HTERT RPE-1 (cell line): ENCODE results near the gene HDAC3.

Source experiments
- in situ Hi-C: fragments of 300-500 bp; cut with MboI; formaldehyde crosslinking; loops from 4 replicates; pipeline ENCODE4 v1.14.3; 2020; ENCODE audit warnings: low sequenced_read_pairs

The HDAC3 gene

DNA sequence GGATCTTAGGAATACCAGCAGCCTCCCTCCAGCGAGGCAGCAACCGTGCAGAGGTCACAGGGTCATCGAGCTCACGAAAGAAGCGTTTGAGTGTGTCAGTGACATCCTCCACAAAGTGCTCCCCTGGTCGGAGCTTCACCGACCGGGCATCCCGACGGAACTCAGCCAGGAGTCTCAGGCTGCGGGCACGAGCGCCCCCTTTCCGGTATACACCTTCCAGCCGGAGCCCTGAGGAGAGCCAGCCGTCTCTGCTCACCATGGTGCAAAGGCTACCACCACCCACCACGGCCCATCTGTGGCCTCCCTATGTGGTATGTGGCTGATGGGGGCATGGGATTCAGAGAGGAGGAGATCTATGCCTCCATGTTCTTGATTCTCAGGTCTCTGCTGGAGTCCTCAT lies 25.4 kb upstream of the HDAC3 start:
- in situ Hi-C loops = no loop called here

DNA sequence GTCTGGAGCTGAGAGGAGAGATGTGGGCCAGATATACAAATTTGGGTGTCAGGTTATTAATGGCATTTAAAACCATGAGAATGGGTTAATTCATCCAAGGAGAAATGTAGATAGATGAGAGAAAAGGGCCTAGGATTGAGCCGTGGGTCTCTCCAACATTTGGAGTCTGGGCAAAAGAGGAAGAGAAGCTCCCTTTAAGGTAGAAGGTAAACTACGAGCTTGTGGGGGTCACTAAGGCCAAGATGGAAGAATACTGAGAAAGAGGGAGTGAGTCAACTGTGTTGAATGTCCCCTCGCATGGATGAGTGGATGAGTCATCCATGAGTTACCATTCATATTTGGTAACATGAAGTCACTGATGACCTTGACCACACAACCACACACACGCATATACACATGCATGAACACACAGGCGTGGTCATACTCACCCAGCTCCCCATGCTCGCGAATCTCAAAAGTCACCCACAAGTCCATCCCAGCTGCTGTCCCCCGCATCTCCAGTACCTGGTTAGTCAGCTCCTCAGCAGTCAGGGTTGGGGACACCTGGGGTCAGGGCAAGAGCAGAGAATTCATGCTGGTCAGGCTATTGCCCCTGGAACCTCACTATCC lies 21.4 kb upstream of the HDAC3 start:
- in situ Hi-C loops = no loop called here

DNA sequence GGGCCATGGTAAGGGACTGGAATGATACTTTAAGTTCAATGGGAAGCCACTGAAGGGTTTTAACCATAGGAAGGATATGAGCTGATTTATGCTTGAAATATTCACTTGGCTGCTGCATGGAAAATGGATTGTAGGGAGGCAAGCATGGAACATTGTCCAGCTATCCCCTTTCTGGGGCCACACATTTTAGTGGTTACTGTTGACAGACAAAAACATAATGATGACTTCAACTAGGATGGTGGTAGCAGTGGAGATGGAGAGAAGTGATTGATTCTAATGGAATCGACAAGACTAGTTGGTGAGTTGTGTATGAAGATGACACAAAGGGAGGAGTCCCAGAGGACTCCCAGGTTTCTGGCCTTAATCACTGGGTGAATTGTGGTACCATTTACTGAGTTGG lies 20.8 kb upstream of the HDAC3 start:
- in situ Hi-C loops = no loop called here

DNA sequence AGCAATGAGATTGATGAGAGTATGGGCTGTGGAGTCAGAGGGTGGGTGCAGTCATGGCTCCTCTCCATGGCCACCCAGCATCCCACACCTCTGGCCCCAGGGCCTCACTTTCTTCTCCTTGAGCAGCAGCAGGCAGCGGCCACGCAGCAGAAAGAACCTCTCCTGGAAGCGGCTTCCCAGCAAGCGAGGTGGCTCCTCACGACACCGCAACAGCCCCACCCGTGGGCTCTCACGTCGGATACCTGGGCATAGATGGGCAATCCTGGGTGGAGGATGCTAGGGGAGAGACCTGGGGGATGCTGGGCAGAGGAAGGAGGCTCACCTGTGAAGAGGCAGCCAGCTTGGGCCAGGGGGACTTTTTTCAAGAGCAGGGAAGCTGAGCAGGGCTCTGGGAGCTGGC lies 19.7 kb upstream of the HDAC3 start:
- in situ Hi-C loops = no loop called here

DNA sequence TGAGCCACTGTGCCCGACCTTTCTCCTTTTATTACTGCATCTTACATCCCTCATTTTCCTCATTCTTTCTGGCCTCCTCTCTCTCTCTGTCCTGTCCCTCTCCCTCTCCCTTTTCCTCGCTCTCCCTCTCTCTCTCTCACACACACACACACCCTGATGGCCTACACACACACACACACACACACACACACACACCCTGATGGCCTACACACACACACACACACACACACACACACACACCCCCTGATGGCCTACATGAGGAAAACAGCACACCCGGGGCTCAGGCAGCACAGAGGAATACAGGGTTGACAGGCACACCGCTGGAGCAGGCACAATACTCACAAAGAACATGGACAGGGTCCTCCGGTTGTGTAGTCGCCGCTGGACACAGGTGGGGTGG lies 18.4 kb upstream of the HDAC3 start:
- in situ Hi-C loops = no loop called here

DNA sequence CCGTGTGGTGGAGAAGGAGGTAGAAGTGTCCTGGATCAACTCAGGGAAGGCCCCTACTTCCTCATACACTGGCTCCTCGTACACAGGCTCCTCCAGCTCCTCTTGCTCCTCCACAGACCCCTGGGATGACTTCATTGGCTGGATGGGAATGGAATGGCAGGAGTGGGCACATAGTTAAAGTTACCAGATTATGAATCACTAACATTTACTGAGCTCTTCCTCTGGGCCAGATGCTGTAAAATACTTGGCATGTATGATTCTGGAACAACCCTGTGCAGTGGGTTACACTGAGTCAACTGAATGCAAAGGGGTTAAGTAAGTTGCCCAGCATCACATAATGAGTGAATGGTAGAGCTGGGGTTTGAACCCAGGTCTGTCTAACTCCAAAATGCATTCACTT lies 17.6 kb upstream of the HDAC3 start:
- in situ Hi-C loops = no loop called here

DNA sequence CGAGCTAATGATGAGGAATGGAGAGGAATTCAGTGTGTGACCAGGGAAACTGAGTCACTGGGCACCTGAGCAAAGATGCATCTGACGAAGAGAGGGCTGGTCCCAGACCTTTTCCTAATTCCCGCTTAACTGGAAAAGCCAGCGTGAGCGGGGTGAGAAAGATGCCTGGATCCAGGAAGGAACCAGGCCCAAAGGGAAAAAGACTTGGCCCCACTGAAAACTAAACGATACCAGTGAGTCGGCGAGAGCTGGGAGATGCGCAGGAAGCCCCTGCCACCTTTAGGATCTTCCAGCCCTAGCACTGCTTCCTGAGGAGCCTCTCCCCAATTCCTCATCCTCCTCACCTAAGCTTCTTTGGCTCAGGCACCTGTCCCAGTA lies 15.1 kb upstream of the HDAC3 start:
- in situ Hi-C loops = no loop called here

DNA sequence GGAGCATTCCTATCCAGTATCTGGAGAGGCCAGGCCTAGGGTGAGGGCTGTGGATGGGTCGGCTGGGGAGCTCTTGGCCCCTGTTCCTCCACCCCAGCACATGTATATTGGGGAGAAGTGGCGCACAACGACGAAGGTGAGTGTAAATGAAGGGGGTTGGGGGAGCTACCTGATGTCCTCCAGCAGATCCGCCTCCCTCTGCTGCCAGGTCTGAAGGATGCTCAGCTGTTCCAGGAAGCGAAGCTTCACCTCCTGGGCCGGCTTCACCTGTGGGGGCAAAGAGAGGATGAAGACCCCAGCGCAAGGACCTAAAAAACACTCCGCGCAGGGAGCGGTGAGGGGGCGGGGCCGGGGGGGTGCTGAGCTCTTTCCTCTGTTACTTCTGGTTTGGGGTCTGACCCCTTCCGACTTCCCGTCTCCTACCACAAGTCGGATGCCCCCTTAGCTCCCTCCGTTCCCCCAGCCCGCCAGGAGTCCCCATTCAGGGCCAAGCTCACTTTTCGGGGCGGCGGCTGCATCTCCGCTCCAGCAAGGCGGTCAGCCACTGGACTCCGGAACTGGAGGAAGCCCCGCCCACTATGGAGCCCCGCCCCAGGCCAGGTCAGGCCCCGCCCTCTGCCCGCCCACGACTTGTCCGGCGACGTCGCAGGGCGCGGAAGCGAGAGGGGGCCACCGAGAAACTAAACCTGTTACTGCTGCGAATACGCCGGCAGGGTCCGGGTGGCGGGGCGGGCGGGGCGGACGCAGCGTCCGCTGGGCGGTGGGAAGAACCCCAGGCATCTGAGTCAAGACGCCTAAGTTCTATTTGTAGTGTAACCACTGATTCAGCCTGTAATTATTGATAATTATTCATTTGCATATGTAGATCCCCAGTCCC lies 14.4 kb upstream of the HDAC3 start, which contains the start of gene FCHSD1:
Gene FCHSD1 (minus strand): TSS at position 568 of the 877 bp plus-strand sequence. CDS start 50 bp downstream, at position 518.
- in situ Hi-C loops = no loop called here

DNA sequence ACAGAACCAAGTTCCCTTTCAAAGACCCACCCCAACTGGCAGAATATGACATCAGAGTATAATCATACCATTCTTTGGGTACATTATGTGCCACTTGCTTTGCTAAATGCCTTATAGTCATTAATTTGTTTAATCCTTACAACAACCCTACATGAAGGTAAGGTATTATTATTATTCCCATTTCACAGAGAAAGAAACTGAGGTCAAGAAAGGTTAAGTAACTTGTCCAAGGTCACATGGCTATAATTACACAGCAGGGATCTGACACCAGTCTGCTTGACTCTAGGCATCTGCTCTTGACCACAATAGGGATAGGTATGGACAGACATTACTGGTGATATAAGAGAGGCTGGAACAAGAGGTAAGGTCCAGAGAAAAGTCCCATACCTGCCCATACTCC lies 13.3 kb upstream of the HDAC3 start:
- in situ Hi-C loops = no loop called here

DNA sequence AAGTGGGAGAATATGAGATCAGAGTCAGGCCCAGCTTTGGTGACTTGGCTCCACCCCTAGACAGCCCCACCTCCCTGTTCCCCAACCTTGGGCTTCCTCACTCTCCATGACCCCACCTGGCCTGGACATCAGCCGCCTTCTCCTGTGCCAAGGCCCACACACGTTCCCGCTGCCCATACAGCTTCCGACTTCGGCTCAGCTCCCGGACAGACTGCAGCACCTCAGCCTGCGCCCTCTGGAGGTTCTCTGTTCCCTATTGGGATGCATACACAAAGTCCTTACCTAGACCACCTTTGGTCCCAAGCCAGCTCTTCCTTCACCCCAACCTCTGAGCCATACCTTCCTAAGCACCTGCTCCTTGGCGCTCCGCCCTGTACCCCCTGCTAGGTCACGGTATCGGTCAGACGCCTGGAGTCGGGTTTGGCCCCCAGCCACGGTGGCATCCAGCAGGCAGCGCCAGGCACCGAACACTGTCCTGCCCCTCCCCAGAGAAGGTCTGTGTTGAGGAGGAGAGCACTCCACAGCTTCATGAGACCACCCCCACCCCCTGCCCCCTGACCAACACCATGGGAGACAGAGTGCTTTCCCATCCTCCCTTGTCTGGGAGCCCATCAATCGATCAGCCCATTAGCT lies 12.5 kb upstream of the HDAC3 start:
- in situ Hi-C loops = no loop called here

DNA sequence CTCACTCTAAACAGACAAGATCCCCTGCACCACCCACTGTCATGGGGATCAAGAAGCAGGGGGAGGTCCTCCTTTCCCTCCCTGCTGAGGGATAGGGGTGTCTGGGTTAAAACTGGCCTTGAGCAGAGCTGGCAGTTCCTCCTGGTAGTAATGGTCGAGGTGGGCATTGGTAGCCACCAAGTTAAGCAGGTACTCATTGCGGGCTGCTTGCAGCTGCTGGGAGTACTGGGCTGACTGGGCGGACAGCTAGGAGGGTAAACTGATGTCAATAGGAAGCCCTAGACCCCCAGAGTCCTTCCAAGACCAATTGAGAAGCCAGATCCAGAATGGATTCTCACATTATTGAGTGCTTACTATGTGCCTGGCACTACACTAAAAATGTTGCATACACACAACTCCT lies 11.2 kb upstream of the HDAC3 start:
- in situ Hi-C loops = no loop called here

DNA sequence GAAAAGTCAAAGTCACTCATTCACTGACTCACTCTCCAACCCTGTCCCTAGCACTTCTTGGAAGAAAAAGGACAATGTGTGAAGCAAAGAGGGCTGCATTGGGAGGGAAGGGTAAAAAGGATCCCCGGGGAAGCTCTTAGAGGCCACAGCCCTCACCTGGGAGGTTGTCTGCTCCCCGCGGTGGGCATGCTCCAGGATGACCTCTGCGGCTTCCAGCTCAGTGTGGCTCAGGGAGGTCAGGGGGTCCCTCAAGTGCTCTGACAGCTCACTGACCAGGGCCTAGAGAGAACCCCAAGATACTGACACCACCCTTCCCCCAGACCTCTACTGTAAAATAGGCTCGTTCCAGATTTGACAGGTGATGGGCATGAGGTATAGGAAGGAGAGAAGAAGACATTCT lies 10.6 kb upstream of the HDAC3 start:
- in situ Hi-C loops = no loop called here

DNA sequence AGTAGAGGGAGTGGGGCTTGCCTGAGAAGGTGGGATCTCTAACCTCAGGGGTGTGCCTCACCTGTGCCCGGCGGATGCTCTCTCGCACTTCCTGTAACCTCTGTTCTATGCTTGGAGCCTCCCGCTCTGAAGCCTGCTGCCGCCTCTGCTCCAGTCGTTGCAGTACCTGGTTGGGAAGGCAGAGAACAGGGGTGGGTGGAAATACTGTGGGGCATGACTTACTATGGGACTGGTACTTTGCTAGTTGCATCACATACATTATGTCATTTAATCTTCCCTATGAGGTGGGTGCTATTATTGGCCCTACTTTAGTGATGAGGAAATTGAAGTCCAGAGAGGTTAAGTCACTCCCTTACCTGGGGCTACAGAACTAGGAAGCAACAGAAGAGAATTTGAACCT lies 9.4 kb upstream of the HDAC3 start:
- in situ Hi-C loops = no loop called here

DNA sequence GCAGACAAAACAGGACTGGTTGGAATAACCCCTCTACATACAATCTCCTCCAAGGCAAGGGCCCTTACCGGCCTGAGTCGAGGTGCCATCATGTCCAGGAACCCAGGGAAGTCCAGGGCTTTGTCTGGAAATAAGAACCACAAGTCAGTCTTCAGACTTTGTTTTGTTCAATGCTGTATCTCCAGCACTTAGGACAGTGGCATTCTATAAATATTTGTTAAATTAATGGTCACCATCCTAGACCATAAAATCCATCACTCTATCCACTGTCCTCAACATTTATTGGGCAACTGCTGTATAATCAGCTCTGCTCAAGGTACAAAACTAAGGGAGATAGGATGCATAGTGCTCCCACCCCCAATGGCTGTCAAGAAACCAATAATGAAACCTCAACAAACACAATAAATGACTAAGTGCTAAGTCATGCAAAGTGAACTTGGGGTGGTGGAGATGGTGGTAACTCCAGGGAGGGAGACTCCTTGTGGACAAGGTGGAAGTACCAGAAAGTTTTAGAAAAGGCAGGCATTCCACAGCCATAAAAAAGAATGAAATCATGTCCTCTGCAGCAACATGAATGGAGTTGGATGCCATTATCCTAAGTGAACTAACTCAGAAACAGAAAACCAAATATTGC lies 5.1 kb upstream of the HDAC3 start:
- in situ Hi-C loops = no loop called here

DNA sequence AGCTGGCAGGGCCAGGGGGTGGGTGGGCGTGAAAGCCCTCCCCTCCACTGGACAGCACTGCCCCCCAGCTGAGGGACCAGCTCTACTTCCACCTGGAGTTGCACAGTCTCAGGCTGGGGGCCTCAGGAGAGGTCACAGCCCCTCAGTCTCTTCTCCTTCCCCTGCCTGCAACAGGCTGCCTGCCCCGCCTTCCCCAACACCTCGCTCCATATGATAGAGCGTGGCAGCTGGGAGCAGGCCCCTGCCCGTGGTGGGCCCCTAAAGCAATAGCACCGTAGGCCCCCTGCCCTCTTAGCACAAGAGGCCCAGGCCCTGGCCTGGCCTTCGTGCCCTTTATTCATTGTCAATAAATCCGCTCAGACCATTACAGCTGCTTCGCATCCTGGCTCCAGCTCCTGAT lies 4.0 kb upstream of the HDAC3 start:
- in situ Hi-C loops = no loop called here

DNA sequence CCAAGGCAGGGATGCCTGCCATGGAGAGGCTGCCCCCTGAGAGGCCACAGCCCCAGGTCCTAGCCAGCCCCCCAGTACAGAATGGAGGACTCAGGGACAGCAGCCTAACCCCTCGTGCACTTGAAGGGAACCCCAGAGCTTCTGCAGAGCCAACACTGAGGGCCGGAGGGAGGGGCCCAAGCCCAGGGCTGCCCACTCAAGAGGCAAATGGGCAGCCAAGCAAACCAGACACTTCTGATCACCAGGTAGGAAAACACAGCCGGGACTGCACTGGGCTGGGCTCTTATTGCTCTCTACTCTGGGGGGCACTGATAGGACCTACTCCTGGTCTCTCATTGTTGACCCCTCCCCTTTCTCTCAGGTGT lies 3.4 kb upstream of the HDAC3 start:
- in situ Hi-C loops = no loop called here

DNA sequence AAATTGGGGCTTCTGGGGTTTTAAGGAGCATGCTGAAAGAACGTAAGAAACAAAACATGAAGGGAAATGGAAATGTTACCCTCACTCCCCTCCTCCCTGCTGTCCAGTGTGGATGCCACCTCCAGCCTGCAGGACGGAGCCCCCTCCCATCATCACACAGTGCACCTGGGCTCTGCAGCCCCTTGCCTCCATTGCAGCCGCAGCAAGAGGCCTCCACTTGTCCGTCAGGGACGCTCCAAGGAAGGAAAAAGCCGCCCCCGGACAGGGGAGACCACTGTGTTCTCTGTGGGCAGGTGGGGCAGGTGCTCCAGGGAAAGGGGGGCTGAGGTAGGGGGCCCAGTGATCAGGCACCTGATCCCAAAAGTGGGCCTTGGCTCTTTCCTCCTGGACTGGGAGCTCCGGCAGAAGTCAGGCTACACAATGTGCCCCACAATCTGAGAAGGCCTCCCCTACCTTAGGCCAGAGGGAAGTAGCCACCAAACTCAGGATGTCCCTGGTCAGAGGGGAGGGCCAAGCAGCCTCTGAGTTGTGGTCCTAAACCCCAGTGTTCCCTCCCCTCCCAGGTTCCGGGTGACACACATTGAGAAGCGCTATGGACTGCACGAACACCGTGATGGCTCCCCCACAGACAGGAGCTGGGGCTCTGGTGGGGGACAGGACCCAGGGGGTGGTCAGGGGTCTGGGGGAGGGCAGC lies 2.9 kb upstream of the HDAC3 start:
- in situ Hi-C loops = no loop called here

DNA sequence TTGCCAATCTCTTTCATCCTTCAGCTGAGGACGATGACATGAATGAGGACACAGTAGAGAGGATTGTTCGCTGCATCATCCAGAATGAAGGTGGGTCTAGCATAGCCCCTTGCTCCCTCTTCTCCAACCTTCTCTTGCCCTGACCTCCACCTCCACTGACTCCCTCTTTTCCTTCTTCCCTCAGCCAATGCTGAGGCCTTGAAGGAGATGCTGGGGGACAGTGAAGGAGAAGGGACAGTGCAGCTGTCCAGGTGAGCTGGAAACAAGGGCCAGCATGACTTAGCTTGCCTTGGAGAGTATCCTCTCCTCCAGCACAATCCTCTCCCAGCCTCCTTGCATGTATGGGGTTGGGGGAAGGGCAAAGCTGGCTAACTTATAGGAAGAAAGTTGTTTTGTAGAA lies 2.1 kb upstream of the HDAC3 start:
- in situ Hi-C loops = no loop called here

DNA sequence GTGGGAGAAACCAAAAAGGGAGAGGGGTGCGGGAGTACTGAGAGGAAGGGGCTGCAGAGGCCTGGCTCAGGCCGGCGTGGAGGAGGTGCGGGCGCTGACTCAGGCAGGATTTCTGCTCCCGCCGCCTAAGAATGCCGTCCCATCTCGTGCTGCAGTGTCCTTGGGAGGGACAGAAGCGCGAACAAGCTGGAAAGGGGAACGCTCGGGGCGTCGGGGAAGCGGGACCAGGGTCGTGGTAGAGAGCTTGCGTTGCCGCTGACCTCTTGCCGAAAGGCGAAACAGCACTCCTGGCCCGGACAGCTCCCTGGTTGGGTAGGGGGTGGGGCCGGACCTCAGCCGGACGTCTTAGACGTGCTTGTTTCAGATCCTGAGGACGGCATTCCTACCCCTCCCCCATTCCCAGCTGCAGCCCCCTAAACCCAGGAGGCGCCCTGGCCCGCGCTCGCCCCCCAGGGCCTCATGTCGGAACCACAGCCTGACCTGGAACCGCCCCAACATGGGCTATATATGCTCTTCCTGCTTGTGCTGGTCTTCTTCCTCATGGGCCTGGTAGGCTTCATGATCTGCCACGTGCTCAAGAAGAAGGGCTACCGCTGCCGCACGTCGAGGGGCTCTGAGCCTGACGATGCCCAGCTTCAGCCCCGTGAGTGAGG lies 1.2 kb upstream of the HDAC3 start:
- in situ Hi-C loops = no loop called here

DNA sequence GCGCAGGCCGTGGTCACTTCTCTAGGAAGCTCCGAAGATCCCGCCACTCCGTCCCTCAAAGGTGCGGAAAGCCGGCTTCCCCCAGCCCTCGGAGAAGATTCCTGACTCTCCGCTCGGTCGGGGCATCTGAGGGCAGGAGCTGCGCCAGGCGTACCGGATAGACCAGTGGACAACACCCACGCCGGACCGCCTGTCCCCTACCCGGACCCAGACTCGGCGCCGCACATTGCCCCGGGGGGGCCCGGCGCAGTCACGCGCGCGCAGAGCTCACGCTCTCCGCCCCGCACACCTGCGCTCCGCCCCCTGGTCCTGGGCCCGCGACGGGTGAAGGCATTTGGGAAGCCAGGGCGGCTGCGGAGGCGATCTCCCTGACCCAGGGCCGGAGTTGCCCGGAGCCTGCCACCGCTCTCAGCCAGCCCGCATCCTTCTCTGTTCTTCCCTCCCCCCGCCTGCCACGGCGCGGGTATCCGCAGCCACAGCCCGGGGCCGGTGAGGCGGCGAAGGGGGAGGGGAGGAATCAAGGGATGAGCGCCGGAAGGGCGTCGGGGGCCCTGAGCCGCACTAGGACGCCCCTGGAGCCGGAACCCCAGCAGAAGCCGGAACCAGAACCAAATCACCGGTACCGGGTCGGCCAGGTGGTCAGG lies 596 bp upstream of the HDAC3 start:
- in situ Hi-C loops = no loop called here
